Right lobe of liver (tissue), 6 donors: ENCODE measurements around the gene ZBTB16. TPM values are rescaled to one million over a fixed set of nuclear protein-coding genes. Genes with fewer than 3 reads are reported as not detected.

Source experiments
- ATAC-seq, 4 donors: fragments of 200-7000 bp; cut with Tn5 transposase; one replicate each; pipeline ENCODE4 v1.9.1; 2020; ENCODE audit warnings: mild to moderate bottlenecking in 4 of 4, moderate library complexity in 4 of 4
- DNase-seq, 3 donors: peaks; one replicate each; pipeline ENCODE4 v3.0.0-alpha.2; 2020
- H3K27ac ChIP-seq, 3 donors: fragments of 200-600 bp; one replicate each; pipeline ENCODE4 v1.8.0; 2022
- H3K27me3 ChIP-seq, 2 donors: fragments of 200-600 bp; one replicate each; pipeline ENCODE4 v1.8.0; 2022
- H3K36me3 ChIP-seq, 4 donors: fragments of 200-600 bp; sonication (generic) in 1 of 4; one replicate each; pipeline versions ENCODE4 v1.5.1 to v1.8.0; 2017 to 2022; ENCODE audit warnings: control low read depth in 1 of 4
- H3K4me1 ChIP-seq, 4 donors: fragments of 200-600 bp; sonication (generic) in 1 of 4; one replicate each; pipeline versions ENCODE4 v1.5.1 to v1.8.0; 2017 to 2022; ENCODE audit warnings: control low read depth in 1 of 4
- H3K4me3 ChIP-seq, 3 donors: fragments of 200-600 bp; one replicate each; pipeline ENCODE4 v1.8.0; 2022
- H3K9me3 ChIP-seq, 4 donors: fragments of 200-600 bp; sonication (generic) in 1 of 4; one replicate each; pipeline versions ENCODE4 v1.5.1 to v1.8.0; 2017 to 2022; ENCODE audit warnings: control low read depth in 1 of 4
- CTCF ChIP-seq, 4 donors: fragments of 200-600 bp in 3 of 4; fragments of 450-650 bp in 1 of 4; IDR thresholded peaks; one replicate each; pipeline versions ENCODE4 v1.5.1 to v1.8.0; 2016 to 2022; ENCODE audit warnings: antibody characterized with exemption in 4 of 4, mild to moderate bottlenecking in 2 of 4
- POLR2A ChIP-seq: fragments of 450-650 bp; IDR thresholded peaks from one replicate; pipeline ENCODE4 v1.6.1; 2017; ENCODE audit warnings: antibody characterized with exemption, mild to moderate bottlenecking
- WGBS: methylation state at CpG from one replicate; pipeline ENCODE4 v1.1.6; 2018; ENCODE audit warnings: low coverage, low lambda C conversion rate; ENCODE audit not compliant: insufficient coverage; ENCODE audit errors: missing lambda C conversion rate; 5-methylcytosine and 5-hydroxymethylcytosine counted together
- intact Hi-C, 2 donors: fragments of 100-400 bp; cut with DNase I; formaldehyde crosslinking; loops; one replicate each; pipeline versions ENCODE4 v1.11.2 to v1.14.1; 2022
- total RNA-seq, 6 experiments: library from RNA; depleted of rRNA in 2 of 6; stranded (reverse); fragments of >200 nt in 2 of 6; fragmentation: NEBNext Ultra II Directional in 3 of 6; extraction: Animal tissue kit (Norgen Biotek cat#: 25700) in 3 of 6; gene quantifications; one replicate each; pipeline versions ENCODE4 v1.1.0 to v1.2.4, GENCODE V29; 2016 to 2023
- donor health status: DM: no; HTN: yes; CAD: no.
- donor health status: DM: no; HTN: no; CAD: no.
- donor health status: DM: no; HTN: no; CAD: no.
- donor health status: DM: no; HTN: yes; CAD: no.
- donor health status: DM: no; HTN: yes; CAD: no.

Gene ZBTB16
- total RNA-seq, 6 experiments from 2014 or later: 13.1 to 205 (median 52.2) TPM

- no peaks in the 10 kb centered on the region for H3K27me3 ChIP-seq
- no peak overlapping the region for H3K4me3 ChIP-seq
- 100% methylated on average over 1 of the region's 5 CpGs for WGBS
- peaks cover 0 to 57% (median 23%) of the 10 kb centered on the region in 4 donors for H3K4me1 ChIP-seq
- H3K27ac ChIP-seq: peak overlapping the region in 2 of 3 donors; percentile 32 to 40
- TF ChIP-seq CTCF (IDR thresholded peaks at IDR 0.05): peak in 1 of 4 donors; percentile 13
- TF ChIP-seq POLR2A: no peak
- peaks cover 0 to 27% (median 4%) of the 10 kb centered on the region in 4 donors for H3K36me3 ChIP-seq
- peak in 3 of 4 donors; percentile 12 to 33 (median 19) for ATAC-seq
- no peak for DNase-seq
- intact Hi-C loops: loop anchor here (10.0 kb wide), 1 partner anchor 49 kb away; no protein-coding TSS in a partner anchor
- no peaks in the 10 kb centered on the region for H3K9me3 ChIP-seq
Observed at GRCh38 chr11:114195981-114196731, 136.6 kb downstream of the ZBTB16 start.

- Histone ChIP-seq H3K27ac (peak overlapping the region; percentile 56 to 70 (median 56)), H3K27me3 (no peaks in the 10 kb centered on the region), H3K9me3 (no peaks in the 10 kb centered on the region), H3K4me3 (no peak overlapping the region), H3K36me3 (peaks cover 0 to 17% (median 0%) of the 10 kb centered on the region in 4 donors), H3K4me1 (peaks cover 0 to 55% (median 23%) of the 10 kb centered on the region in 4 donors)
- ATAC-seq (no peak), DNase-seq (no peak)
- 65% methylated on average over 7 of the region's 7 CpGs for WGBS
- intact Hi-C loops: loop anchor here (10.0 kb wide), 1 partner anchor 48 kb away; no protein-coding TSS in a partner anchor
- TF ChIP-seq POLR2A (no peak), CTCF (IDR thresholded peaks at IDR 0.05) (no peak)
Observed at GRCh38 chr11:114196997-114197703, 137.6 kb downstream of the ZBTB16 start.

GRCh38 chr11:114197799-114198500 is 138.4 kb downstream of the ZBTB16 start:
- intact Hi-C loops: loop anchor here (10.0 kb wide), 1 partner anchor 47 kb away; no protein-coding TSS in a partner anchor
- H3K36me3 ChIP-seq: peaks cover 0 to 11% (median 0%) of the 10 kb centered on the region in 4 donors
- no peaks in the 10 kb centered on the region for H3K27me3 ChIP-seq
- DNase-seq (peak in 1 of 3 donors; percentile 40), ATAC-seq (peak; percentile 64 to 72 (median 66))
- peak; percentile 46 for TF ChIP-seq POLR2A
- no peak for TF ChIP-seq CTCF (IDR thresholded peaks at IDR 0.05)
- no peaks in the 10 kb centered on the region for H3K9me3 ChIP-seq
- H3K4me3 ChIP-seq: no peak overlapping the region
- 23% methylated on average over 9 of the region's 10 CpGs for WGBS
- H3K27ac ChIP-seq: peak overlapping the region; percentile 56 to 70 (median 56)
- peaks cover 0 to 49% (median 23%) of the 10 kb centered on the region in 4 donors for H3K4me1 ChIP-seq

- WGBS: 89% methylated on average over 8 of the region's 26 CpGs
- Histone ChIP-seq H3K4me1 (peaks cover 0 to 39% (median 19%) of the 10 kb centered on the region in 4 donors), H3K9me3 (no peaks in the 10 kb centered on the region), H3K27ac (peak overlapping the region in 1 of 3 donors; percentile 70), H3K27me3 (no peaks in the 10 kb centered on the region), H3K36me3 (peaks cover 0 to 17% (median under 1%) of the 10 kb centered on the region in 4 donors), H3K4me3 (no peak overlapping the region)
- no peak for TF ChIP-seq CTCF (IDR thresholded peaks at IDR 0.05)
- TF ChIP-seq POLR2A: no peak
- intact Hi-C loops: loop anchor here (10.0 kb wide), 1 partner anchor 46 kb away; no protein-coding TSS in a partner anchor
- ATAC-seq (no peak), DNase-seq (no peak)
Observed at GRCh38 chr11:114199051-114199450, 139.5 kb downstream of the ZBTB16 start.
